Spinal cord (tissue), 10 donors: Measurements from ENCODE around the gene LYZL1. TPM values are rescaled to one million over a fixed set of nuclear protein-coding genes. Genes with fewer than 3 reads are reported as not detected.
"Not testable (repeated sequence)": the region's sequence is repeated elsewhere in the genome, so short reads cannot be mapped to it uniquely, and the experiment has no call there.

Source experiments
- DNase-seq, 6 donors: peaks; one replicate each; pipeline versions ENCODE4 v3.0.0 to v3.0.0-alpha.2; 2013 to 2015; ENCODE audit warnings: low spot score in 6 of 6, low read depth in 4 of 6
- H3K27ac ChIP-seq: one replicate; pipeline ENCODE4 v1.5.1; 2013; ENCODE audit warnings: low read depth, low read length, control low read depth
- H3K27me3 ChIP-seq: one replicate; pipeline ENCODE4 v1.6.1; 2013; ENCODE audit warnings: low read length; ENCODE audit not compliant: control insufficient read depth, insufficient read depth
- H3K36me3 ChIP-seq: one replicate; pipeline ENCODE4 v1.6.1; 2013; ENCODE audit warnings: low read length; ENCODE audit not compliant: control insufficient read depth, insufficient read depth
- H3K4me1 ChIP-seq: one replicate; pipeline ENCODE4 v1.6.1; 2013; ENCODE audit warnings: low read length; ENCODE audit not compliant: control insufficient read depth, insufficient read depth
- H3K4me3 ChIP-seq: one replicate; pipeline ENCODE4 v1.5.1; 2013; ENCODE audit warnings: low read depth, low read length, control low read depth
- H3K9me3 ChIP-seq: one replicate; pipeline ENCODE4 v1.6.1; 2013; ENCODE audit warnings: low read length; ENCODE audit not compliant: control insufficient read depth, insufficient read depth
- WGBS: methylation state at CpG from one replicate; pipeline ENCODE4 v1.1.5; 2013; ENCODE audit warnings: missing lambda C conversion rate; ENCODE audit not compliant: insufficient coverage; 5-methylcytosine and 5-hydroxymethylcytosine counted together
- polyA plus RNA-seq, 2 donors: library from polyadenylated mRNA; unstranded; fragments of 120-200 nt; gene quantifications; one replicate each; pipeline ENCODE4 v1.2.1, GENCODE V29; 2013; ENCODE audit not compliant: insufficient read length in 2 of 2
- total RNA-seq, 2 donors: library from RNA; depleted of rRNA in 1 of 2; stranded (reverse); fragments of 120-200 nt in 1 of 2; fragments of >200 nt in 1 of 2; gene quantifications; one replicate each; pipeline versions ENCODE4 v1.2.3 to v1.2.4, GENCODE V29; 2013 to 2014
- donor health status: healthy.

Gene LYZL1
- total and polyA plus RNA-seq, 4 donors: not detected

DNA sequence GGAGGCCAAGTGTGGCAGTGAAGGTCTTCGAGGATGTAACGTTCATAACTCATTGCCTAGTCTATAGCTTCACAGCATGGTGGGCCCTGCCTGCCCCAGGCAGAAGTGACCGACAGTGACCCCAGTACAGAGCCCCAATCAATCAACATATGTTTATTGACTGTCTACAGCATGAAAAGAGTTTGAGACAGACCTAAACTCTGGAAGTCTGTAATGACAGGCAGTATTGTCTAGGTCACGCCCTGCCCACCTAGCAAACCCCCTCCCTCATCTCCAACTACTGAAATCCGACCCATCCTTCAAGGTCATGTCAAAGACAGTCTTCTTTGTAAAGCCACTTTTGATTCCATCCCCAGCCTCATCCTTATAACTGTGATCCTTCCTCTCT, 43.9 kb downstream of the LYZL1 start:
- H3K27ac ChIP-seq: no peak overlapping the region
- 32% methylated on average over 4 of the region's 5 CpGs for WGBS
- no peak for DNase-seq
- peaks cover 2% of the 10 kb centered on the region for H3K27me3 ChIP-seq
- no peaks in the 10 kb centered on the region for H3K9me3 ChIP-seq
- H3K4me3 ChIP-seq: no peak overlapping the region
- no peaks in the 10 kb centered on the region for H3K36me3 ChIP-seq
- no peaks in the 10 kb centered on the region for H3K4me1 ChIP-seq

DNA sequence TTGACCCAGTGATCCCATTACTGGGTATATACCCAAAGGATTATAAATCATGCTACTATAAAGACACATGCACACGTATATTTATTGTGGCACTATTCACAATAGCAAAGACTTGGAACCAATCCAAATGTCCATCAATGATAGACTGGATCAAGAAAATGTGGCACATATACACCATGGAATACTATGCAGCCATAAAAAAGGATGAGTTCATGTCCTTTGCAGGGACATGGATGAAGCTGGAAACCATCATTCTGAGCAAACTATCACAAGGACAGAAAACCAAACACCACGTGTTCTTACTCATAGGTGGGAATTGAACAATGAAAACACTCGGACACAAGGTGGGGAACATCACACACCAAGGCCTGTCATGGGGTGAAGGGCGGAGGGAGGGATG, 48.7 kb downstream of the LYZL1 start:
- not testable (repeated sequence) for H3K36me3 ChIP-seq, H3K4me1 ChIP-seq, H3K9me3 ChIP-seq, H3K4me3 ChIP-seq, DNase-seq, H3K27me3 ChIP-seq, H3K27ac ChIP-seq
- no CpG with 5 or more reads among the region's 4 CpGs for WGBS

DNA sequence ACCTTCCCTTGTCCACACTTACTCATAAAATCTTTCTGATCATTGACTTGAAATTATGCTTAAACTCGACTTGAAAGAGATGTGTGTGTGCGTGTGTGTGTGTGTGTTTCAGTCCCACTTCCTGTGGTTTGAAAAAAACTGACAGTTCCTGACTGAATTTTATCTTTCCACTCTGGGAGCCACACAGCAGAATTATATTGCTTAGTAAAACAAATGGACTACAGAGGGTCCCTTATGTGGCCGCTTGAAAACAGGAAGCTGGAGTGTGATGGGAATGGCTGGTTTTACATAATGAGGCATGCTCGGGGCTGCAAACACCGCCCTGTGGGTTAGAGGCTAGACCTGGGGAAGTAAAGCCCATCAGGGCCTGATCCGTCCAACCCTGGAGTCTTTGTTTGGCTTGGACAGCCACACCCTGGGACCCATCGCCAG, 54.8 kb downstream of the LYZL1 start:
- H3K9me3 ChIP-seq: no peaks in the 10 kb centered on the region
- no peaks in the 10 kb centered on the region for H3K36me3 ChIP-seq
- 81% methylated on average over 4 of the region's 7 CpGs for WGBS
- no peak for DNase-seq
- H3K27ac ChIP-seq: no peak overlapping the region
- no peaks in the 10 kb centered on the region for H3K27me3 ChIP-seq
- H3K4me1 ChIP-seq: peaks cover 11% of the 10 kb centered on the region
- no peak overlapping the region for H3K4me3 ChIP-seq

DNA sequence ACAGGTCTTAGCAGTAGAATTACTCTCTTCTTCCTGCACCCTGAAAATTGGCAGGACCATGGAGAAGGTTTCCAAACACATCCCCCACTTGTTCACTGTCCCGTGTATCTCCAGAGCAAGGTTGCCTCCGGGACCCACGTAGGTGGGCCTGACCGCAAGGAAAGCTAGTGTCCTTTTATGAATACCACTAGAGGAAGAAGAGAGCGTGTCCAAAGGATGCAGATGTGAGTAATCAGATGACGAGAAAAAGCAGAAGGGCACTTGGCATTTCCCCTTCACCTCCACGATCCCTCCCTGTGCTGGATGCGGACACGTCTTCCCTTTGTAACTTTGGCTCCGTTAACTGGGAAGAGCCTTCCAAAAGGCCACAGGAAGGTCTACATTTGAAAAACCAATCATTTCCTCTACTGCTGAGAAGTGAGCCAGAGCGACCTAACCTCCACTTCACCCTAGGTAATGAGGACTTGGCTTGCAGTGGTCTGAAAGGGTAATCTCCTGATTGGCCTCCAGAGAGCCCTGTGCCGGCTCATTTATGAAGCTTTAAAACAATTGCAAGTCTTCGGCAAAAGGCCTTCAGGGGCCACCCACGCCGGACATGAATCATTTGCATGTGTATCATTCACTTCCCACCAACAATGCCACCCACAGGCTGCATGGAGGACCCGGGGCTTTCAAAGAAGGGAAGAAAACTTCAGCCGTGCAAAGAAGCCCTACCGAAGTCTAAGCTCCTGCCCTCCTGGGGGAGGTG, 55.4 kb downstream of the LYZL1 start:
- Histone ChIP-seq H3K36me3 (no peaks in the 10 kb centered on the region), H3K27me3 (no peaks in the 10 kb centered on the region), H3K4me1 (peaks cover 11% of the 10 kb centered on the region), H3K27ac (no peak overlapping the region), H3K9me3 (no peaks in the 10 kb centered on the region), H3K4me3 (no peak overlapping the region)
- no peak for DNase-seq
- 82% methylated on average over 11 of the region's 18 CpGs for WGBS

DNA sequence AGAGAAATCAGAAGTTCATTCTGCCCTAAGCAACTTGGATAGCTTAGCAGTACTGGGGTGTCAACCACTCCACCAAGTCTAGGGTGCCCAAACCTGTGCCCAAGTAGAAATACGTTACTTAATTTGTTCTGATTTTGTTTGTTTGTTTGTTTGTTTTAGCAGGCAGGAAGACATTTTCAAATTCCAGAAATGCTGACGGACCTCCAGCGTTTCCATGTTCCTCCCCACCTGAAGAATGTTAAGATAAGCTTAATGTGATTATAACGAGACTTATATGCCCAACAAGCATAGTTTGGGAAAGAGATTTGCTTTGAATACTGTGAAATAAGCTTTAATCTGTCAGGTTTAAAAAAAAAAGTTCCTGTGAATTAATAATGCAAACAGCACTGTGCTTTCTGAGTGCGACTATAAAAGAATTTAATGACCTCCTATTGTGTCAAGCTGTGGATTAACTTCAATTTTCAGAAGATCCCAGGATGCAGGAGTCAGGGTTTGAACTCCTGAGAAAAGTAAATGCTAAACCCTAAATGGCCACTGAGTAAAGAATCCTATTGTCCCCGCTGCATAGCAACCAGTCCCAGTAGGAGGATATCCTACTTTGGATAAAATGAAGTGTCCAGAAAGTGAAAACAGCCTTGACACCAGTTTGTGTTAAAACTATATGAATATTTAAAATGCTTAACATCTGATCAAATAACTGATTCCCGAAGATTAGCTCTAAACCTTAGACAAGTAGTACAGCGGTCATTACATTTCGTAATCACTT, 56.5 kb downstream of the LYZL1 start:
- Histone ChIP-seq H3K4me1 (peaks cover 11% of the 10 kb centered on the region), H3K27me3 (no peaks in the 10 kb centered on the region), H3K36me3 (no peaks in the 10 kb centered on the region), H3K4me3 (no peak overlapping the region), H3K27ac (no peak overlapping the region), H3K9me3 (no peaks in the 10 kb centered on the region)
- WGBS: 82% methylated on average over 3 of the region's 9 CpGs
- DNase-seq: no peak

DNA sequence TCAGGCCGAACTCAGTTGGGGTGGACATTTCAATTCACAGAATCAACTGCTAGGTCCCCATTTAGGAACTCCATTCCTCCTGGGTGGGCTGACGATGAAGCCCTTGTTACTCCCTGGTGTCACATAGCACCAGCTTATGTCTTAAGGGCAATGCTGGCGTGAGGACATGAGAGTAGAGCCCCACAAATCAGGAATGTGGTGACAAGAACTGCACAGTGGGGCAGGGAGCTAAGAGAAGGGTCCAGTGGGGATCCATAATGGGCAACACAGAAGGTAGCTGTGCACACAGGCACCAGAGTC, 57.0 kb downstream of the LYZL1 start:
- H3K4me1 ChIP-seq: peaks cover 11% of the 10 kb centered on the region
- H3K27me3 ChIP-seq: no peaks in the 10 kb centered on the region
- WGBS: 85% methylated on average over 3 of the region's 3 CpGs
- no peak overlapping the region for H3K27ac ChIP-seq
- H3K9me3 ChIP-seq: no peaks in the 10 kb centered on the region
- H3K4me3 ChIP-seq: no peak overlapping the region
- H3K36me3 ChIP-seq: no peaks in the 10 kb centered on the region
- no peak for DNase-seq

DNA sequence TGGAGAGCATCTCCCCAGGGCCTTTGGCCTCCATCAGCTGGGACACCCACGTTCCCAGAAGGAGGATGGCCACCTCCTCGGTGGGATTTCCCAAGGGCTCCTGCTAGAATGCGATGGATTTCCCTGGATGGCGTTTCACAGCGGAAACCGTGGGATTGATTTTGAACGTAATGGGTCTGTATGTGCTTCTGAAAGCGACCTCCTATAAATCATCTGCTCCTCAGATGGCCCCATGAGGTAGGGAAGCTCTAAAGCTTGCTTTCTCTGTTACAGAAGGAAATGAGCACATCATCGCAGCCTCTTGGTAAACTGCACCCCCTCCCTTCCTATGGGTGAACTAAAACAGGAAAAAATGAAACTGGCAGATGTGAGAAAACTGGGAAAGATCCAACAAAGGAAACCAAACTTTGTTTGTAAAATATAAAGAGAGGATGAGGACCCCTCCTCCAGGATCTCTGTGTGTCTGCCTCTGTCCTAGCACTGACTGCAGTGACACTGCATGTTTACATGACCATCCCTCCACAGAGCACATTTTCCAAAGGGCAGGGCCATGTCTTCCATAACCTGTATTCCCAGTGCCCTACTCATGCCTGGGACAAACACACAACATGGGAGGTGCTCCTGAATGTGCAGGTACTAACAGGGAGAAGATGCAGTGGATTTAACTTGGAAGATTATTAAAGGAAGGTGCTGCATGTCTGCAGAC, 57.6 kb downstream of the LYZL1 start:
- Histone ChIP-seq H3K4me1 (peaks cover 11% of the 10 kb centered on the region), H3K27me3 (no peaks in the 10 kb centered on the region), H3K27ac (no peak overlapping the region), H3K9me3 (no peaks in the 10 kb centered on the region), H3K4me3 (no peak overlapping the region), H3K36me3 (no peaks in the 10 kb centered on the region)
- no peak for DNase-seq
- WGBS: 93% methylated on average over 2 of the region's 9 CpGs

DNA sequence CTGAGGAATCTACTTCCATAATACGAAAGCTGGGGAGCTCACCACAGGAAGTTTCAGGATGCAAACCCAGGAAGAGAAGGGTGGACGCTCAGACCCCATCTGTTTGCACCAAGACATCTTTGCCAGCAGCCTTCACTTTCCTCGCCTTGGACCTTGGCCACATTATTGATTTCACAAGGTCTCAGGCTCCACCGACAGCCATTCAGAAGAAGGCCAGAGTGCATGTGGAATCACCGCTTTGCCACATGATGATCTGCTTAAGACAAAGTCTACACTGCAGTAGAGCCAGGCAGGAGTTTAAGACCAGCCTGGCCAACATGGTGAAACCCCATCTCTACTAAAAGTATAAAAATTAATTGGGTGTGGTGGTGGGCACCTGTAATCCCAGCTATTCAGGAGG, 60.0 kb downstream of the LYZL1 start:
- Histone ChIP-seq H3K27ac (no peak overlapping the region), H3K9me3 (no peaks in the 10 kb centered on the region), H3K4me3 (no peak overlapping the region), H3K4me1 (peaks cover 11% of the 10 kb centered on the region), H3K36me3 (no peaks in the 10 kb centered on the region), H3K27me3 (no peaks in the 10 kb centered on the region)
- no peak for DNase-seq
- WGBS: 72% methylated on average over 5 of the region's 5 CpGs

DNA sequence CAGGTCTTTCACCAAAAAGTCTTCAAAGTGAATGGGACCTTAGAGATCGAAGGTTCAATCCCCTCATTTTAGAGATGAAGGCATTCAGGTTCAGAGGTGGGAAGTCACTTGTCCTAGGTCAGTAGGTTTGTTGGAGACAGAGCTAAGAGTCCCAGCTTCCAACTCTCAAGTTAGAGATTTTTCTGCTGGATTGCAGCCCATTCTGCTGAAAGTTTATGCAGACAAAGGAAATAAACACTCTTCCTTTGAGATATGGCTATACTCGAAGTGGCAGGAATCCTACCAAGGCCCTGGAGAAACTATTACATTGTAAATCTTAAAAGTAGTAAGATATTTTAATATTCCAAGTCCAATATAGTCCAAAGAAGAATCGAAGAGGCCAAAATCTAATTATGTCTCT, 64.4 kb downstream of the LYZL1 start:
- no peak for DNase-seq
- no CpG with 5 or more reads among the region's 3 CpGs for WGBS
- Histone ChIP-seq H3K27me3 (no peaks in the 10 kb centered on the region), H3K4me3 (no peak overlapping the region), H3K36me3 (no peaks in the 10 kb centered on the region), H3K27ac (no peak overlapping the region), H3K9me3 (no peaks in the 10 kb centered on the region), H3K4me1 (no peaks in the 10 kb centered on the region)
